GM18505 (cell line): Measurements from ENCODE around the gene TMEM11.

Source experiments
- ATAC-seq: cut with Tn5 transposase; IDR thresholded peaks from one replicate; pipeline ENCODE4 v1.9.1; 2021; ENCODE audit not compliant: unreplicated experiment
- POLR2A ChIP-seq: IDR thresholded peaks from 4 replicates; pipeline ENCODE4 v1.6.1; 2011; ENCODE audit warnings: borderline replicate concordance; ENCODE audit not compliant: insufficient read depth, insufficient read length; ENCODE audit errors: extremely low read depth

Gene TMEM11

DNA sequence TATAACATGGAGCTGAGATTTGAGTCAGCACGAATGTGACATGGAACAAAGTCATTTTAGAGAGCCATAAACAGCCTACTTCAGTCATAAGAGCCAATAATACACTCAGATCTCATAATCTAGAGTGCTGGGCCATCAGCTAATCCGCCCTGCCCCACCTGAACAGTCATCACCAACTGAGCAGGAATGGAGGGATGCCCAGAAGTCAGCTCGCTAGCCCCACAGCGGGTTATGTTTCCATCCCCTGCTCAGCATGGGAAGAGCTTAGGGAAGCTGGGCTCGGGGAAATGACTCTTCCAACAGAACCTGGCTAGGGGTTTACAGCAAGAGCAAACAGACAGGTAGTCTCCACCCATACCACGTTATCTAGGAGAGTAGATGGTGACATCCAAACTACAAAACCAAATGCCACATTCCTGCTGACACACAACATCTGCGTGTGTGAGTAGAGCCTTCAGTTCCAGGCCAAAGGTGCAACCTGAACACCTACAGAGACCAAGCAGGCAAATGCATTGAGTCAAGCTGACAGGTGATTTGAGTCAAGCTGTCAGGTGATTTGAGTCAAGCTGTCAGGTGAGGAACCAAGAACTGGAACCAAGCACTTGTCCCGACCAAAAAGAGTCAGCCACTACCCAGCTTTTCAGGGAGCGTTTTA lies 2.0 kb downstream of the TMEM11 start:
- ATAC-seq = no peak
- TF ChIP-seq POLR2A = no peak

DNA sequence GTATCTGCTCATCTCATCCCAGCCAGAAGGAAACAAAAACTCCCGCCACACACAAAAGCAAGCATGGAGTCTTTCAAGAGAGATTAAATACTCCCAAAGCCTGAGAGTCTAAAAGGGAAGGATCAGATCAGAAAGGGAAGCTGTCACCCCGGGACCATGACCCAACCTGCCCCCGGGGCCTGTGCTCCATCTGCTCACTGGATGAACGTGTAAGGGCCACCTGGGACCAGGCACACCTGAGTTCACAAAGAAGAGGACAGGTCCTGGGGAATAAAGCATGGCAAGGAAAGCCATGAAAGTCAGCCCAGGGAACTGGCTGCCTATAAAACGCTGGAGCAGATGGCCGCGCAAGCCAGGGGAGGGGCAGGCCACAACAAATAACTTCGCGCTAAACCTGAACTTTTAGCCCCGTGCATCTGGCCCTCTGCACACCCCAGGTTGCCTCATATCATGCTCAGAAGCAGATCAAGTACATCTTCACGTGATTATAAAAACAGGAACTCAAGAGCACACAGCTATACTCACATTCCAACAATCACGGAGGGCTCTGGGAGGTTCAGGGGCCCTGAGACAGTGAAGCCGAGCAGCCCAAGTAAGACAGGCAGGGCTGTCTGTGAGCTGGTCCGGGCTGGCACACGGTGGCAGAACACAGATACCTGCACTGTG lies 3.4 kb downstream of the TMEM11 start:
- TF ChIP-seq POLR2A = no peak
- no peak for ATAC-seq

- ATAC-seq = no peak
- no peak for TF ChIP-seq POLR2A
Observed at GRCh38 chr17:21209511-21210175, 4.3 kb downstream of the TMEM11 start.

- TF ChIP-seq POLR2A = no peak
- ATAC-seq = no peak
Observed at GRCh38 chr17:21208352-21208751, 5.6 kb downstream of the TMEM11 start.

DNA sequence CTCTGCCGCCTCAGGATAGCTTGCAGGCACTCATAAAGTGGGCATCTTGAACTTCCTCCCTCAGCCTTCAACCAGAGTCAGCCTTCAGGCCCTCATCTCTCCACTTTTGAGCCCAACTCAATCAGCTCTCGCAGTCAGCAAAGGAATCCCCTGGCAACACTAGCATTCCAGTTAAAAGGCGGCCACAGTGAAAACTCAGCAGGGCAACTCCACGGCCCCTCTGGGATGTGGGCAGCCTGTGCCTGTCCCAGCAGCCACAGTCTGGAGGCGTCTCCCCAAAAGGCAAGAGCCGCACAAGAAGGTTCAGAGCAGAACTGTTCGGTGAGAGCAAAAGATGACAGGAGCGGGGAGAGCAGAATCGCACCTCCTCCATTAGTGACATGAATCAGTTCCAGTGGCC lies 9.0 kb downstream of the TMEM11 start:
- no peak for ATAC-seq
- TF ChIP-seq POLR2A = no peak

GRCh38 chr17:21202512-21202911 lies 11.4 kb downstream of the TMEM11 start:
- no peak for ATAC-seq
- no peak for TF ChIP-seq POLR2A

- no peak for TF ChIP-seq POLR2A
- no peak for ATAC-seq
Observed at GRCh38 chr17:21201874-21202273, 12.1 kb downstream of the TMEM11 start.

- TF ChIP-seq POLR2A = no peak
Observed at GRCh38 chr17:21201298-21201595, 12.7 kb downstream of the TMEM11 start.

GRCh38 chr17:21200590-21201297 lies 13.2 kb downstream of the TMEM11 start:
- no peak for ATAC-seq
- no peak for TF ChIP-seq POLR2A

More at GRCh38 chr17:21201298-21201595, 12.7 kb downstream of the TMEM11 start:
- ATAC-seq = no peak

DNA sequence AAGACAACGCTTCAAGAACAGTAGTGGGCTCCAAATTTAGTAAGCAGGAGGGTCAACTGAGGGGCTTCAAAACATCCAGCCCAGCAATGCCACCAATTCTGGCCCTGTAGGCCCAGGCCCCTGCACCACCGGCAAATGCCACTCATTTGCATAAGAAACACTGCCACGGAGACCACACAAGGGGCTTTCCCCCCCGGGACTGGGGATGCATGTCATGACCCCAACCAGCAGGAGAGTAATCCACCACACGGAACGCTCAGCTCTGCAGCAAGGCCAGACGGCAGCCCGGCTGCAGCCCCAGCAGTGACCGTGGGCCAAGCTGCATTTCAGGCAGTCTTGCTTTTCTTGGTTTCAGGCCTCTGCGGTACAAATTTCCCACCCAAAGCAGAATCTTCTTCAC lies 14.1 kb downstream of the TMEM11 start:
- TF ChIP-seq POLR2A = no peak
- ATAC-seq = no peak

- TF ChIP-seq POLR2A = no peak
- no peak for ATAC-seq
Observed at GRCh38 chr17:21199311-21199710, 14.7 kb downstream of the TMEM11 start.

GRCh38 chr17:21198411-21198810 lies 15.6 kb downstream of the TMEM11 start:
- no peak for ATAC-seq
- TF ChIP-seq POLR2A = no peak

GRCh38 chr17:21196126-21196525 lies 17.8 kb downstream of the TMEM11 start:
- ATAC-seq = no peak
- TF ChIP-seq POLR2A = no peak
